GM19035 (cell line): ENCODE measurements around the gene ANKRD2.
"Not testable (repeated sequence)": the region's sequence is repeated elsewhere in the genome, so short reads cannot be mapped to it uniquely, and the experiment has no call there.

Source experiments
- ATAC-seq: cut with Tn5 transposase; IDR thresholded peaks from one replicate; pipeline ENCODE4 v1.9.1; 2021; ENCODE audit not compliant: unreplicated experiment

The ANKRD2 gene

GRCh38 chr10:97546456-97547270, 25.9 kb upstream of the ANKRD2 start:
- ATAC-seq: no peak

DNA sequence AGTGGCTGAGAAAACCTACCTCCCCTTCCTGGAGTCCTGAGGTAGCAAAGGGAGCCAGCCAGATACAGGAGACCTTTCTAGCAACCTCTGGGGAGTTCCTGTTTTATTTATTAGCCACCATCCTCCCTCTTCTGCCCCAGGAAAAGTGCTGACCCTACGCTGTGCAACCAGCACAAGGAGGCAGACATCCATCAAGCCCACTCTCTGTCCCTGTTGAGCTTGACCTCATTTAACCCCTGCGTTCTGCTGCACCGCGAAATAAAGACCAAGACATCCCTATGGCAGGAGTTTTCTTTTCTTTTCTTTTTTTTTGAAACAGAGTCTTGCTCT, 25.3 kb upstream of the ANKRD2 start:
- no peak for ATAC-seq

GRCh38 chr10:97547962-97548361, 24.6 kb upstream of the ANKRD2 start:
- no peak for ATAC-seq

DNA sequence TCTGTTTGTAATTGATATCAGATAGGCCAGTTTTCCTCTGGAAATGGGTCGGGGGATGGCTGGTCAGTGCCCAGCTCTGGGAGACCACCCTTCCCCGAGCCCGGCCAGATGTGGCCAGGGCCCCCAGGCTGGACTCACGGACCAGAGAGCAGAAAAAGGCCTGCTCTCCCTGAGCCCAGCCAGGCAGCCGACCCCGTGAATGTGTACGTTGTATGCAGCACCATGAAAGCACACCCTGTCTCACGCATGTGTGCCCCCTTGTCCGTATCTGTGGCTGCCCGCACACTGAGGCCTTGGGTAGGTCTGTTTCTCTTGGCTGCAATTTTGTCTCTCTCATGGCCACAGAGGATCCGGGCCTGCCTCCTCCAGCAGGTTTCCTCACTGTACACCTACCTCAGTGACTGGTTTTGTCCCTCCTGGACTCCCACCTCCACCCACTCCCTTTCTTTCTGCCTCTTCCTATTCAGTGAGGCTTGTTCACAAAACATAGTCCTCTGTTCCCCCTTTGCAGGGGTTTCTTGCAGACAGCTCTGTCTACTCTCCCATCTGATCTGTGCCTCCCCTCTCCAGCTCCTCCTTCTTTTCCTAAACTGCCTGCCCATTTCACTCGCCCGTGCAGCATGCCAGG, 23.6 kb upstream of the ANKRD2 start:
- ATAC-seq: no peak

- ATAC-seq: no peak
Observed at GRCh38 chr10:97549587-97550322, 22.8 kb upstream of the ANKRD2 start.

- ATAC-seq: no peak
Observed at GRCh38 chr10:97550336-97551149, 22.0 kb upstream of the ANKRD2 start.

DNA sequence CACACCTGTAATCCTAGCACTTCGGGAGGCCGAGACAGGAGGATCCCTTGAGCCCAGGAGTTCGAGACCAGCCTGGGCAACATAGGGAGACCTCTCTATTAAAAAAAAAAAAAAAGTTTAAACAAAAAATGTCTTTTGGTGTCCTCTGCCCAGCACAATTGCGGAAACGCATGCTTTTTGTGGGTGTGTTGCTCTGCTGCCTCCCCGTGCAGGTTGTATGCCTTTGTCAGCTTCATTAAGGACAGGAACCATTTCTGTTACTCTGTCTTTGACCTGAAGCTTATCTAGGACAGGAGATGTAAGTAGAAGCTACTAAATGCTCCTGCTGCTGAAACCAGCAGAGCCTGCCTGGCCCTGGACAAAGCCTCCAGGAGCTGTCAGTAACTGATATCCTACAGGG, 21.3 kb upstream of the ANKRD2 start:
- no peak for ATAC-seq

DNA sequence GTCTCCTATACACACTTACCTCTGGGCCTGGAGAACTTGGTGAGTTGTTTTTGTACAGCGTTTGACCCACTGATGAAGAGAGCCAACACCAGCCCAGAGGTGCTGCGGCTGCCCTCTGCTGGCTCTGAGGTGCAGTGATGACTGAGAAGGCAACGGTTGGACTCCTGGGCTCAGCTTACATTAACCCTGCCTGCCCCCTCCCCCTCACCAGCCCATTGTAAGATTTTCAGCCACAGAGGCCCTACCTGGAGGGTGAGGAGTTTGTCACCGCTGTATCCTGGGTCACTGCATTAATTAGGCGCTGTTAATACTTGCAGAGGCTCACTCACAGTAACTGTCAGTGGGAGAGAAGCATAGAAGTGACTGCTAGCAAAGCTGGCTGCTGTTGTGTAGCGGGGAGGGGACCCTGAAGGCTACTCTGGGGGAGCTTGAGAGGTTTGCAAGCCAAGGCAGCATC, 19.0 kb upstream of the ANKRD2 start:
- ATAC-seq: no peak

GRCh38 chr10:97554336-97554735, 18.2 kb upstream of the ANKRD2 start:
- ATAC-seq: not testable (repeated sequence)

DNA sequence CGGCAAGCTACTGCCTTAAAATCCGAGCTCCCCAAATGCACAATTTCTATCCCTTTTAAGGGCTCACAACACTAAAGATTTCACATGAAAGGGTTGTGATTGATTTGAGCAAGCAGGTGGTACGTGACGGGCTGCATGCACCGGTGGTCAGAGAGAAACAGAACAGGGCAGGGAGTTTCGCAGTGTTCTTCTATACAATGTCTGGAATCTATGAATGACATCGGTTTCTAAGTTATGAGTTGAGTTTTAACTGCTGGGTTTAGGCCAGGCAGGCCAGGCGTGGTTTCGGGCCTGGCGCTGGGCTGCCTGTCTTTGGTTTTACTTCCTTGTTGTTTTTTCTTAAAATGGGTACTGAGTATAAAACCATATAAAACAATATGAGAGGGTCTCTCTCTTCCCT, 17.0 kb upstream of the ANKRD2 start:
- not testable (repeated sequence) for ATAC-seq

- not testable (repeated sequence) for ATAC-seq
Observed at GRCh38 chr10:97560731-97561381, 11.7 kb upstream of the ANKRD2 start.

DNA sequence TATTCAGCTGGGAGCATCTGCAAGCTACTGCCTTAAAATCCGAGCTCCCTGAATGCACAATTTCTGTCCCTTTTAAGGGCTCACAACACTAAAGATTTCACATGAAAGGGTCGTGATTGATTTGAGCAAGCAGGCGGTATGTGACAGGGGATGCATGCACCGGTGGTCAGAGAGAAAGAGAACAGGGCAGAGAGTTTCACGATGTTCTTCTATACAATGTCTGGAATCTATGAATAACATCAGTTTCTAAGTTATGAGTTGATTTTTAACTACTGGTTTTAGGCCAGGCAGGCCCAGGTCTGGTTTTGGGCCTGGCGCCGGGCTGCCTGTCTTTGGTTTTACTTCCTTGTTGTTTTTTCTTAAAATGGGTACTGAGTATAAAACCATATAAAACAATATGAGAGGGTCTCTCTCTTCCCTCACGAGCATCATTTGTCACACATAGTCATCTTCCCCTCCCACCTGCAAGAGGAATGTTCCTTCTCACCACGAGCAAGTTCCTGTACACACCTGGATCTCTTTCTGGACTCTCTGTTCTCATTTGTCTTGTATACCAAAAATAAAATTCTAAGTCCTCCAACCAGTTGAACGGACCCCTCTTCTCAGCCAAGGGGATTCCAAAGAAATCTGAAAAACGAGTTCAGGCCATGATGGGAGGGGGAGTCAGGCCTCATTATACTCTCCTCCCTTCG, 11.0 kb upstream of the ANKRD2 start:
- ATAC-seq: not testable (repeated sequence)

DNA sequence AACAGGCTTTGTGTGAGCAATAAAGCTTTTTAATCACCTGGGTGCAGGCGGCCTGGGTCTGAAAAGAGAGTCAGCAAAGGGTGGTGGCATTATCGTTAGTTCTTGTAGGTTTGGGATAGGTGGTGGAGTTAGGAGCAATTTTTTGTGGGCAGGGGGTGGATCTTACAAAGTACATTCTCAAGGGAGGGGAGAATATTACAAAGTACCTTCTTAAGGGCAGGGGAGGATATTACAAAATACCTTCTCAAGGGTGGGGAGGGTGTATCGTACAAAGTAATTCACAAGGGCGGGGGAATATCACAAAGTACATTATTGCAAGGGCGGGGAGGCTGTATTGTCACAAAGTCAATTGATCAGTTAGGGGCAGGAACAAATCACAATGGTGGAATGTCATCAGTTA, 10.2 kb upstream of the ANKRD2 start:
- not testable (repeated sequence) for ATAC-seq

- no peak for ATAC-seq
Observed at GRCh38 chr10:97563337-97563736, 9.2 kb upstream of the ANKRD2 start.

- ATAC-seq: no peak
Observed at GRCh38 chr10:97564776-97565175, 7.8 kb upstream of the ANKRD2 start.

GRCh38 chr10:97566336-97566996, 6.1 kb upstream of the ANKRD2 start:
- ATAC-seq: no peak

- no peak for ATAC-seq
Observed at GRCh38 chr10:97567891-97568290, 4.7 kb upstream of the ANKRD2 start.

- ATAC-seq: no peak
Observed at GRCh38 chr10:97570146-97570788, 2.3 kb upstream of the ANKRD2 start.
